Measurements from ENCODE around the gene PDXK.
"Not testable (repeated sequence)": the region's sequence is repeated elsewhere in the genome, so short reads cannot be mapped to it uniquely, and the experiment has no call there.

The PDXK gene

GRCh38 chr21:43707462-43707861, 11.5 kb upstream of the PDXK start:
- Histone ChIP-seq H3K4me3 (ENCODE audit: insufficient read depth, low read length, poor library complexity, severe bottlenecking) (no peak overlapping the region), H3F3A (ENCODE audit: insufficient read depth) (no peaks in the 10 kb centered on the region), H3K4me2 (ENCODE audit: low read depth, low read length, poor library complexity, severe bottlenecking) (no peak overlapping the region), H3K9me3 (ENCODE audit: insufficient read depth, low read length) (no peaks in the 10 kb centered on the region; the same call in 1 of the 2 replicates), H3K27ac (ENCODE audit: low read depth, low read length) (no peak overlapping the region), H3K27me3 (ENCODE audit: low read length) (no peaks in the 10 kb centered on the region; the same call in 1 of the 2 replicates), H4K20me1 (ENCODE audit: low read depth, low read length) (no peaks in the 10 kb centered on the region), H3K9ac (ENCODE audit: low read length) (no peak overlapping the region), H3K9me2 (replicated peaks; ENCODE audit: insufficient read depth, low read length) (no peaks in the 10 kb centered on the region), H2AFZ (ENCODE audit: low read depth, low read length, severe bottlenecking) (no peak overlapping the region), H3K79me2 (ENCODE audit: insufficient read depth, low read length) (no peaks in the 10 kb centered on the region), H3K36me3 (ENCODE audit: low read length) (no peaks in the 10 kb centered on the region)
- TF ChIP-seq CTCF (IDR thresholded peaks at IDR 0.05; ENCODE audit: insufficient read depth, low read length, poor library complexity, severe bottlenecking), result no peak
- no peak for TF ChIP-seq EZH2phosphoT487 (conservative IDR thresholded peaks at IDR 0.05; ENCODE audit: low read length)

- H3K27ac ChIP-seq (ENCODE audit: low read depth, low read length), result no peak overlapping the region
- TF ChIP-seq EZH2phosphoT487 (conservative IDR thresholded peaks at IDR 0.05; ENCODE audit: low read length) (no peak), CTCF (IDR thresholded peaks at IDR 0.05; ENCODE audit: insufficient read depth, low read length, poor library complexity, severe bottlenecking) (no peak)
- H4K20me1 ChIP-seq (ENCODE audit: low read depth, low read length), result no peaks in the 10 kb centered on the region
- H3K36me3 ChIP-seq (ENCODE audit: low read length), result no peaks in the 10 kb centered on the region
- no peaks in the 10 kb centered on the region for H3F3A ChIP-seq (ENCODE audit: insufficient read depth)
- no peak overlapping the region for H3K4me2 ChIP-seq (ENCODE audit: low read depth, low read length, poor library complexity, severe bottlenecking)
- no peaks in the 10 kb centered on the region for H3K79me2 ChIP-seq (ENCODE audit: insufficient read depth, low read length)
- no peak overlapping the region for H2AFZ ChIP-seq (ENCODE audit: low read depth, low read length, severe bottlenecking)
- no peaks in the 10 kb centered on the region for H3K9me2 ChIP-seq (replicated peaks; ENCODE audit: insufficient read depth, low read length)
- H3K4me3 ChIP-seq (ENCODE audit: insufficient read depth, low read length, poor library complexity, severe bottlenecking), result no peak overlapping the region
- H3K9ac ChIP-seq (ENCODE audit: low read length), result no peak overlapping the region
- H3K27me3 ChIP-seq (ENCODE audit: low read length), result no peaks in the 10 kb centered on the region; the same call in 1 of the 2 replicates
- no peaks in the 10 kb centered on the region; the same call in 1 of the 2 replicates for H3K9me3 ChIP-seq (ENCODE audit: insufficient read depth, low read length)
These were observed 10.1 kb upstream of the PDXK start for GRCh38 chr21:43708745-43709381.

GRCh38 chr21:43712268-43712942, 6.5 kb upstream of the PDXK start:
- Histone ChIP-seq H3K27ac (ENCODE audit: low read depth, low read length) (no peak overlapping the region), H3K9me2 (replicated peaks; ENCODE audit: insufficient read depth, low read length) (no peaks in the 10 kb centered on the region), H3K4me2 (ENCODE audit: low read depth, low read length, poor library complexity, severe bottlenecking) (no peak overlapping the region), H4K20me1 (ENCODE audit: low read depth, low read length) (no peaks in the 10 kb centered on the region), H3K9me3 (ENCODE audit: insufficient read depth, low read length) (no peaks in the 10 kb centered on the region; the same call in 1 of the 2 replicates), H3K36me3 (ENCODE audit: low read length) (no peaks in the 10 kb centered on the region), H3K27me3 (ENCODE audit: low read length) (no peaks in the 10 kb centered on the region; the same call in 1 of the 2 replicates), H3K4me3 (ENCODE audit: insufficient read depth, low read length, poor library complexity, severe bottlenecking) (no peak overlapping the region), H2AFZ (ENCODE audit: low read depth, low read length, severe bottlenecking) (no peak overlapping the region), H3K79me2 (ENCODE audit: insufficient read depth, low read length) (no peaks in the 10 kb centered on the region), H3F3A (ENCODE audit: insufficient read depth) (peaks cover 9% of the 10 kb centered on the region; the same call in 1 of the 2 replicates), H3K9ac (ENCODE audit: low read length) (no peak overlapping the region)
- TF ChIP-seq CTCF (IDR thresholded peaks at IDR 0.05; ENCODE audit: insufficient read depth, low read length, poor library complexity, severe bottlenecking) (no peak), EZH2phosphoT487 (conservative IDR thresholded peaks at IDR 0.05; ENCODE audit: low read length) (no peak)

GRCh38 chr21:43713123-43713522, 5.8 kb upstream of the PDXK start:
- H3F3A ChIP-seq (ENCODE audit: insufficient read depth), result peaks cover 10% of the 10 kb centered on the region; the same call in 1 of the 2 replicates
- H3K36me3 ChIP-seq (ENCODE audit: low read length); H4K20me1 ChIP-seq (ENCODE audit: low read depth, low read length); H3K27me3 ChIP-seq (ENCODE audit: low read length); H3K4me3 ChIP-seq (ENCODE audit: insufficient read depth, low read length, poor library complexity, severe bottlenecking); H2AFZ ChIP-seq (ENCODE audit: low read depth, low read length, severe bottlenecking); H3K27ac ChIP-seq (ENCODE audit: low read depth, low read length); H3K9ac ChIP-seq (ENCODE audit: low read length); H3K9me2 ChIP-seq (replicated peaks; ENCODE audit: insufficient read depth, low read length); H3K79me2 ChIP-seq (ENCODE audit: insufficient read depth, low read length); H3K9me3 ChIP-seq (ENCODE audit: insufficient read depth, low read length); H3K4me2 ChIP-seq (ENCODE audit: low read depth, low read length, poor library complexity, severe bottlenecking): not testable (repeated sequence)
